HEK293 (cell line): ENCODE measurements around the gene LARGE1.

Source experiments
- CTCF ChIA-PET: fragments of 350-600 bp; formaldehyde crosslinking; extraction: SDS; loops from one replicate; lab custom pipeline; 2021; ENCODE audit warnings: antibody characterized with exemption; lab: Yijun Ruan, JAX
- POLR2A ChIA-PET: fragments of 300-600 bp; formaldehyde crosslinking; extraction: SDS; loops from one replicate; lab custom pipeline; 2020; ENCODE audit warnings: antibody characterized with exemption, inconsistent platforms; lab: Yijun Ruan, JAX
- H3K27ac ChIP-seq: fragments of 200-500 bp; sonication (Bioruptor generic); 2 replicates; pipeline ENCODE4 v1.5.1; 2014; ENCODE audit warnings: low read depth, low read length, control low read depth, inconsistent platforms; ENCODE audit errors: extremely low read depth
- H3K36me3 ChIP-seq, 2 experiments: fragments of 200-500 bp in 1 of 2; sonication (Bioruptor generic) in 1 of 2; 1 replicate in 1 of 2; 2 replicates in 1 of 2; pipeline ENCODE4 v1.5.1; 2014 to 2017; ENCODE audit warnings: inconsistent platforms in 2 of 2, low read length in 2 of 2; ENCODE audit not compliant: control insufficient read depth in 2 of 2, insufficient read depth in 1 of 2
- H3K4me1 ChIP-seq: fragments of 200-500 bp; sonication (Bioruptor generic); 2 replicates; pipeline ENCODE4 v1.5.1; 2014; ENCODE audit warnings: mild to moderate bottlenecking, low read length, inconsistent platforms; ENCODE audit not compliant: control insufficient read depth, insufficient read depth
- H3K4me3 ChIP-seq: 2 replicates; pipeline ENCODE4 v1.5.1; 2011; ENCODE audit warnings: low read depth, mild to moderate bottlenecking, control low read depth, low read length, moderate library complexity
- H3K9me3 ChIP-seq: fragments of 200-500 bp; sonication (Bioruptor generic); 2 replicates; pipeline ENCODE4 v1.5.1; 2014; ENCODE audit warnings: low read depth, low read length, inconsistent platforms; ENCODE audit not compliant: control insufficient read depth, insufficient read depth
- HOXC10 ChIP-seq: sonication (generic); formaldehyde crosslinking; IDR thresholded peaks from 2 replicates; pipeline ENCODE4 v1.8.1; 2023; ENCODE audit warnings: mild to moderate bottlenecking, missing genetic modification reagents
- MZF1 ChIP-seq: fragments of 450-650 bp; formaldehyde crosslinking; IDR thresholded peaks from 2 replicates; pipeline ENCODE4 v1.5.1; 2017; ENCODE audit warnings: missing biosample characterization, missing genetic modification characterization, borderline replicate concordance
- PRDM4 ChIP-seq: fragments of 450-650 bp; formaldehyde crosslinking; IDR thresholded peaks from 2 replicates; pipeline ENCODE4 v1.5.1; 2017; ENCODE audit warnings: missing biosample characterization, missing genetic modification characterization
- SP2 ChIP-seq: fragments of 450-650 bp; formaldehyde crosslinking; IDR thresholded peaks from 2 replicates; pipeline ENCODE4 v1.5.1; 2016; ENCODE audit warnings: missing biosample characterization, missing genetic modification characterization
- YY2 ChIP-seq: fragments of 450-650 bp; formaldehyde crosslinking; IDR thresholded peaks from 2 replicates; pipeline ENCODE4 v1.5.1; 2016; ENCODE audit warnings: missing biosample characterization, missing genetic modification characterization
- ZBTB10 ChIP-seq: fragments of 450-650 bp; formaldehyde crosslinking; IDR thresholded peaks from 2 replicates; pipeline ENCODE4 v1.5.1; 2016; ENCODE audit warnings: missing biosample characterization, missing genetic modification characterization
- ZBTB48 ChIP-seq: fragments of 450-650 bp; formaldehyde crosslinking; IDR thresholded peaks from 2 replicates; pipeline ENCODE4 v1.5.1; 2016; ENCODE audit warnings: missing biosample characterization, missing genetic modification characterization
- ZNF513 ChIP-seq: fragments of 450-650 bp; IDR thresholded peaks from 2 replicates; pipeline ENCODE4 v1.5.1; 2018; ENCODE audit warnings: missing biosample characterization, missing genetic modification characterization
- ZNF677 ChIP-seq: fragments of 450-650 bp; IDR thresholded peaks from 2 replicates; pipeline ENCODE4 v1.5.0; 2018; ENCODE audit warnings: missing biosample characterization, mild to moderate bottlenecking, missing genetic modification characterization, moderate library complexity
- ZNF747 ChIP-seq: fragments of 450-650 bp; formaldehyde crosslinking; IDR thresholded peaks from 2 replicates; pipeline ENCODE4 v1.5.1; 2016; ENCODE audit warnings: missing biosample characterization, missing genetic modification characterization
- ZNF792 ChIP-seq: fragments of 450-650 bp; formaldehyde crosslinking; IDR thresholded peaks from 2 replicates; pipeline ENCODE4 v1.5.1; 2016; ENCODE audit warnings: missing biosample characterization, missing genetic modification characterization
- TF ChIP-seq, protein P1 (sequence below): fragments of 450-650 bp; formaldehyde crosslinking; IDR thresholded peaks from 2 replicates; pipeline ENCODE4 v1.5.1; 2016; ENCODE audit warnings: missing biosample characterization, missing genetic modification characterization
- TF ChIP-seq, protein P2 (sequence below): fragments of 450-650 bp; formaldehyde crosslinking; IDR thresholded peaks from 2 replicates; pipeline ENCODE4 v1.5.1; 2016; ENCODE audit warnings: missing biosample characterization, missing genetic modification characterization

The LARGE1 gene

DNA sequence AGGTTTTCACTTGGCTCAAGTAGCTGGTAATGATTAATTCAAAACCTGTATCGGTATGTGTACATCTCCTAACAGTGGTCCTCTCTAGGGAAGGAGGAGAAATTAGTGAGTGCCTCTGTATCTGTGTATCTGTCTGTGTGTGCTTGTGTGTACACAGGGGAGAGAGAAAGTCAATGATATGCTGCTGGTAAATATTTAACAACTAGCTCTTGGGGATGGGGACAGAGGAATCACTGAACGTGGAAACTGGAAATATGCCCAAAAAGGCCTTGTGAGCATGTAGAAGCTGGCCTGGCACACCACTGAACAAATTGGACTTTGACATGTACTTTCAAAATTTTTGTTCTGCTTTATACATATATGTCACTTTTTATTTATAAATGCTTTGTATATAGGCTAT is 648.1 kb downstream of the LARGE1 start:
- H3K36me3 ChIP-seq, result peaks cover 0 to 15% of the 10 kb centered on the region in 2 experiments; a peak in 1 of 3 replicates
- TF ChIP-seq ZNF513 (tag by site-specific recombination) (no peak), ZNF792 (no peak), SP2 (no peak), ZBTB10 (tag by site-specific recombination) (no peak), HOXC10 (CRISPR knock-in tag) (no peak)
- H3K27ac ChIP-seq, result no peak overlapping the region
- CTCF ChIA-PET, result interaction anchor here (0.7 to 1.4 kb wide), 3 partner anchors 15 to 254 kb away, joined by 3 to 6 read pairs (median 5); no protein-coding TSS in a partner anchor
- H3K4me3 ChIP-seq, result no peak overlapping the region
- H3K4me1 ChIP-seq, result no peaks in the 10 kb centered on the region
- H3K9me3 ChIP-seq, result no peaks in the 10 kb centered on the region
- POLR2A ChIA-PET, result no interaction called here

DNA sequence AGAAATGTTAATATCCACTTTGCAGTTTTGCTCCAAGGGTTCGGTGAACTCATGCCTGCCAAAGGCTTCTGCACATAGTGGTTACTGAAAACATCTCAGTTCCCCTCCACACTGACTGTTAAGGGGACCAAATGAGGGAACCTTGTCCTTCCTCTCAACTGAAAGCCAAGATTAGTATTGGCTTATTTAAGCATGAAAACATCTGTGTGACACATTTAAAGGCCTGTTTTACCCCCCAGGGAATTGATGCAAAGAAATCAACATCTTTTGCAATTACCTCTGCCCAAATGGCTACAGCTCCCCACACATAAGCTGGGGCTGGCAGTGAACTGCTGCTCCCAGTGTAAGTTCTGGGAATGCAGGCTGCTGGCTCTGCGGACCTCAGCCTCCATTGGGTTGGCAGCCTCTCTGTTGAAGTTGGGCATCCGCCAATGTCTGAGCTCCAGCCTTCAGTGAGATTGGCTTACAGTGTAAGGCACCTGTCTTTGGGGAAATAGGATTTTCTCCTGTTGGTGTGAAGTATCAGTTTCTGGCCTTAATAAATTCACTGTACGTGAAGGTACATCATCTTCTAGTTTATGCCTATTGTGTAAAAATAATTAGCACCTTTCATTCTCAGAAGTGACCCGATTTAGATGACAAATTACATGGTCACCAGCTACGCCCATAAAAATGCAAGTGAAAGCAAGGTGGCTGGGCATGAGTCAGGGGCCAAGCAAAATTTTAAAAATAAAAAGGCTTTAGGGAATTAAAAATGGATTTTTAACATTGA is 648.7 kb downstream of the LARGE1 start:
- H3K27ac ChIP-seq, result no peak overlapping the region
- CTCF ChIA-PET, result interaction anchor here (1.4 to 1.5 kb wide), 2 partner anchors 14 to 475 kb away, joined by 4 to 6 read pairs; no protein-coding TSS in a partner anchor

More for the DNA sequence above, 648.7 kb downstream of the LARGE1 start:
- Histone ChIP-seq H3K4me3 (no peak overlapping the region), H3K4me1 (no peaks in the 10 kb centered on the region), H3K36me3 (peaks cover 0 to 9% of the 10 kb centered on the region in 2 experiments; a peak in 1 of 3 replicates), H3K9me3 (no peaks in the 10 kb centered on the region)
- POLR2A ChIA-PET, result no interaction called here
- TF ChIP-seq PRDM4 (tag by site-specific recombination) (no peak), YY2 (no peak), ZBTB48 (no peak), ZNF747 (tag by site-specific recombination) (no peak), ZNF677 (tag by site-specific recombination) (no peak), MZF1 (no peak)
- TF ChIP-seq, protein P1, sequence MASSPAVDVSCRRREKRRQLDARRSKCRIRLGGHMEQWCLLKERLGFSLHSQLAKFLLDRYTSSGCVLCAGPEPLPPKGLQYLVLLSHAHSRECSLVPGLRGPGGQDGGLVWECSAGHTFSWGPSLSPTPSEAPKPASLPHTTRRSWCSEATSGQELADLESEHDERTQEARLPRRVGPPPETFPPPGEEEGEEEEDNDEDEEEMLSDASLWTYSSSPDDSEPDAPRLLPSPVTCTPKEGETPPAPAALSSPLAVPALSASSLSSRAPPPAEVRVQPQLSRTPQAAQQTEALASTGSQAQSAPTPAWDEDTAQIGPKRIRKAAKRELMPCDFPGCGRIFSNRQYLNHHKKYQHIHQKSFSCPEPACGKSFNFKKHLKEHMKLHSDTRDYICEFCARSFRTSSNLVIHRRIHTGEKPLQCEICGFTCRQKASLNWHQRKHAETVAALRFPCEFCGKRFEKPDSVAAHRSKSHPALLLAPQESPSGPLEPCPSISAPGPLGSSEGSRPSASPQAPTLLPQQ (tag by site-specific recombination), result no peak
- TF ChIP-seq, protein P2, sequence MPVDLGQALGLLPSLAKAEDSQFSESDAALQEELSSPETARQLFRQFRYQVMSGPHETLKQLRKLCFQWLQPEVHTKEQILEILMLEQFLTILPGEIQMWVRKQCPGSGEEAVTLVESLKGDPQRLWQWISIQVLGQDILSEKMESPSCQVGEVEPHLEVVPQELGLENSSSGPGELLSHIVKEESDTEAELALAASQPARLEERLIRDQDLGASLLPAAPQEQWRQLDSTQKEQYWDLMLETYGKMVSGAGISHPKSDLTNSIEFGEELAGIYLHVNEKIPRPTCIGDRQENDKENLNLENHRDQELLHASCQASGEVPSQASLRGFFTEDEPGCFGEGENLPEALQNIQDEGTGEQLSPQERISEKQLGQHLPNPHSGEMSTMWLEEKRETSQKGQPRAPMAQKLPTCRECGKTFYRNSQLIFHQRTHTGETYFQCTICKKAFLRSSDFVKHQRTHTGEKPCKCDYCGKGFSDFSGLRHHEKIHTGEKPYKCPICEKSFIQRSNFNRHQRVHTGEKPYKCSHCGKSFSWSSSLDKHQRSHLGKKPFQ, result no peak
